Activated T-cell treated with anti-CD3 and anti-CD28 coated beads, Interleukin-2, amount 50 U/mL, for 48 hours (primary cell): ENCODE measurements around the gene FAM185A.
"Not testable (repeated sequence)": the region's sequence is repeated elsewhere in the genome, so short reads cannot be mapped to it uniquely, and the experiment has no call there.

Source experiments
- DNase-seq, 2 experiments: peaks; one replicate each; pipeline ENCODE4 v3.0.0-alpha.2; 2020

Gene FAM185A

DNA sequence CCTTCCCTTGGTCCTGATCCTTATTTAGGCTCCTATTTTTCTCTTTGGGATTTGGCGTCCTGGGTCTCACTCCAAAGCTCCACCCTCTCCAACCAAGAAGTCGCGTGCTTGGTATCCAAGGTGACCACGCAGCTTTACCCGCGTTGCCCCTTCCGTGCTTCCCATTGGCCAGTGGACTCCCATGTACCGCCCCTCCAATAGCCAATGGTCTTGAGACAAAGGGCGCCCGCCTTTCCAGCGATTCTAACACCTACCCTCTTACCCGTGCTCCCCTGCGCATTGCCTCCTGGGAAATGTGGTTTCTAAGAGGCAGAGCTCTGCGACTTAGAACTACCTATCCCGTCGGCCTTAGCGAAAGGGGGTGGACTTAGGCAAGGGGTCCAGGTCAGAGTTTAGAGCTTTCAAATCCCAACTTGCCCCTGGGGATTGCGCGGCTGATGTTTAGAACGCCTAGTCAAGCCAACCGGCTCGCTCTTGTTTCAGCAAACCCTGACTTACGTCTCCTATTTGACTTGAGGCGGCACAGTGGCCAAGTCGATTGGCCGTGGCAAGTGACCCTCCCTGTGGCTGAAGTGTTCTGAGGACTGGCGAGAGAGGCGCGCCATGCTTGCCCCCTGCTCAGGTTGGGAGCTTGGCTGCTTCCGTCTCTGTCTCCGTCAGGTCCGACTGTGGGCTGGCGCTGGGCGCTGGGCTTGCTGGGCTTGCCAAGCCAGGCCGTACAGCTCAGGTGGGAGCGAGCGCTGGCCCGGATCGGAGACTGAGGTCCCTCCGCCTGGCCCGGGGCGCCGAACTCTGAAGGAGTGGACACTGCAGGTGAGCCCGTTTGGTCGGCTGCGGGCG is at the start of gene FAM185A:
Gene FAM185A, plus strand, starts transcription at position 395 of the 840 bp plus-strand sequence. Its CDS starts 209 bp downstream, at position 604.
- DNase-seq = peak; percentile 95

- peak; percentile 37 to 49 for DNase-seq
Measured at GRCh38 chr7:102713011-102713690, 35.6 kb upstream of the FAM185A start.

GRCh38 chr7:102713691-102714080 is 35.1 kb upstream of the FAM185A start:
- not testable (repeated sequence) for DNase-seq

- DNase-seq = peak in 1 of 2 experiments; percentile 38
Measured at GRCh38 chr7:102714774-102715522, 33.9 kb upstream of the FAM185A start.

- not testable (repeated sequence) for DNase-seq
Measured at GRCh38 chr7:102715718-102716117, 33.1 kb upstream of the FAM185A start.

- DNase-seq = not testable (repeated sequence)
Measured at GRCh38 chr7:102718491-102718890, 30.3 kb upstream of the FAM185A start.

- DNase-seq = not testable (repeated sequence)
Measured at GRCh38 chr7:102726170-102726569, 22.6 kb upstream of the FAM185A start.

DNA sequence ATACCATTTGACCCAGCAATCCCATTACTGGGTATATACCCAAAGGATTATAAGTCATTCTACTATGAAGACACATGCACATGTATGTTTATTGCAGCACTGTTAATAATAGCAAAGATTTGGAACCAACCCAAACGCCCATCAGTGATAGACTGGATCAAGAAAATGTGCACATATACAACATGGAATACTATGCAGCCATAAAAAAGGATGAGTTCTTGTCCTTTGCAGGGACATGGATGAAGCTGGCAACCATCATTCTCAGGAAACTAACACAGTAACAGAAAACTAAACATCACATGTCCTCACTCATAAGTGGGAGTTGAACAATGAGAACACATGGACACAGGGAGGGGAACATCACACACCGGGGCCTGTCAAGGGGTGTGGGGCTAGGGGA is 19.1 kb upstream of the FAM185A start:
- not testable (repeated sequence) for DNase-seq

- not testable (repeated sequence) for DNase-seq
Measured at GRCh38 chr7:102730431-102730830, 18.4 kb upstream of the FAM185A start.

DNA sequence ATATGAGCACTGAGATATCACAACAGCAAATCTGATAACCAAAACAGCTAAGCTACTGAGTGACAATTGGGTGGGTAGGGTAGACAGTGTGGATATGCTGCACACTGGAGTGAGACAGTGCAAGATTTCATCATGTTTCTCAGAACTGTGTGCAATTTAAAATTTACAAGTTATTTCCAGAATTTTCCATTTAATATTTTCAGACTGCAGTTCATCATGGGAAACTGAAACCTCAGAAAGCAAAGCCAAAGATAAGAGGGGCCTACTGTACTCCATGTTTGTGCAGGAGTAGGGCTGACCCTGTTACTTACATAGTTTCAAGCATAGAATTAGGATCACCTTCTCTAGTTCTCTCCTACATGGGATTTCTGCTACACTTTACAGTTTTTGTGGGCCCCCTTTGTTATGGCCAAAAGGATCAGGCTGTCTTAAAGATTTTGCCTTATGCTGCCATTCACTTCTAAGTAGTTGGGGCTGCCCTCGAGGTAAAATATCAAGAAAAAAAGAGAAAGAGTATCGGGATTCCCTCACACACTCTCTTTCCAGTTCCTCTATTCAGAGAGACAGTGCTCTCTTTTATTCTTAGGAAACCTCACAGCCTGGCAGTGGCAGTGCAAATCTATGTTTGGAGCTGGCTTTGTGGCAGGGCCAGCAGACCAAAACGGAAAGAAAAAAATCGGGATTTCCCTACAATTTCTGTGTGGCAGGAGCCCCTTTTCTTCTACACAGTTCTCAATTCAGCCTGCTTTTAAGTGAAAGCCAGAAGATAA is 6.6 kb upstream of the FAM185A start:
- not testable (repeated sequence) for DNase-seq

- DNase-seq = not testable (repeated sequence)
Measured at GRCh38 chr7:102743861-102744260, 4.9 kb upstream of the FAM185A start.

GRCh38 chr7:102745494-102746288 is 3.1 kb upstream of the FAM185A start:
- not testable (repeated sequence) for DNase-seq

DNA sequence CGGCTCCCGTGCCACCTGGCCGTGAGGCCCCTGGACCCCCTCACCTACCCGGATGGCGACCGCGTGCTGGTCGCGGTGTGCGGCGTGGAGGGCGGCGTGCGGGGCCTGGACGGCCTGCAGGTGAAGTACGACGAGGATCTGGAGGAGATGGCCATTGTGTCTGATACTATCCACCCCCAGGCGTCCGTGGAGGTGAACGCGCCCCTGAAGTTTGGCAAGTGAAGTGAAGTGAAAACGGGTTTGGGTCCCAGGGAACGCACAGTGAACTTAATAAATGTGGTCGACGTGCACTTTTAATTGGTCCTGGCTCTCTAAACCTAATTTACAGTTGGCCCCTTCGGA is 617 bp downstream of the FAM185A start:
- DNase-seq = not testable (repeated sequence)

GRCh38 chr7:102758227-102758626 is 9.4 kb downstream of the FAM185A start:
- DNase-seq = not testable (repeated sequence)

GRCh38 chr7:102759934-102760333 is 11.1 kb downstream of the FAM185A start:
- DNase-seq = not testable (repeated sequence)

DNA sequence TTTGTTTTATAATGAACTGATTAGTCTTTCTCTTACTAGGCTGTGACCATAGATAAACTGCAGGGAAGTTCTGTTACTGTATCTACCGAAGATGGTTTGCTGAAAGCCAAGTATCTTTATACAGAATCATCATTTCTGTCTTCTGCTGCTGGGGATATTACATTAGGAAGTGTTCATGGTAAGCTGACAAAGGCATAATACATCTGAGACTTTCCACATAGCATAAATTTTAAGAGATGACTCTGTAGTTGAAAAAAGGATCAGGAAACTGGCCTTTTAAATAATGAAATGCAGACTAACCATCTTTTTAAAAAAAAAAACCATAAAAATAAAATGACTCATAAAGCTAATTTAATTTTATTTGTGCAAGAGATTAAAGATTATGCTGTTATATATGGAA is 12.4 kb downstream of the FAM185A start:
- DNase-seq = not testable (repeated sequence)

- not testable (repeated sequence) for DNase-seq
Measured at GRCh38 chr7:102763295-102763905, 14.6 kb downstream of the FAM185A start.

GRCh38 chr7:102769657-102770192 is 20.9 kb downstream of the FAM185A start:
- DNase-seq = not testable (repeated sequence)

DNA sequence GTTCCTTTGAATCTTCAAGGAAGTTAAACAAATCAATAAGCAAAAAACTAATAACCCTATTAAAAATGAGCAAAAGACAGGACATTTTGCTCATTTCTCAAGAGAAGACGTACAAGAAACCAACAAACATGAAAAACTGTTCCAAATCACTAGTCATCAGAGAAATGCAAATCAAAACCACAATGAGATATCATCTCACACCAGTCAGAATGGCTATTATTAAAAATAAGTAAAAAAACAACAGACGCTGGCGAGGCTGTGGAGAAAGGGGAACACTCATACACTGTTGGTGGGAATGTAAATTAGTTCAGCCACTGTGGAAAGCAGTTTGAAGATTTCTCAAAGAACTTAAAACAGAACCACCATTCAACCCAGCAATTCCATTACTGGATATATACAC is 21.7 kb downstream of the FAM185A start:
- not testable (repeated sequence) for DNase-seq

DNA sequence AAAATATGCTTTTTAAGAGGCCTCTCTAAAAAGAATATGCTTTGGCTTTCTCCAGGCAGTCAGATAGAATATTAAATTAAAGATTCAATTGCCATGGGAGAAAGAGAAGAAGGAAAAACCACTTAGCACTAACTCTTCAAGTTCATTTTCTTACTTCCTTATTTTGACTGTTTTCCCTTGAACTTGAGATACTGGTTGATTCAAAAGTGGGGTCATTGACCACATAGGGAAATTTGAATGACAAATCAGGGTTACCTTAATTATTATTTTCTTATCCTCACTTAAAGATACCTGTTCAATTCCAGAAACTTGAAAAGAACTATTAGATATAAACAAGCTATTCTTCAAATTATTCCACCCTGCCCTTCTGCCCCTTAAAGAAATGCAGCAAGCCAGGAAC is 27.4 kb downstream of the FAM185A start:
- DNase-seq = not testable (repeated sequence)

DNA sequence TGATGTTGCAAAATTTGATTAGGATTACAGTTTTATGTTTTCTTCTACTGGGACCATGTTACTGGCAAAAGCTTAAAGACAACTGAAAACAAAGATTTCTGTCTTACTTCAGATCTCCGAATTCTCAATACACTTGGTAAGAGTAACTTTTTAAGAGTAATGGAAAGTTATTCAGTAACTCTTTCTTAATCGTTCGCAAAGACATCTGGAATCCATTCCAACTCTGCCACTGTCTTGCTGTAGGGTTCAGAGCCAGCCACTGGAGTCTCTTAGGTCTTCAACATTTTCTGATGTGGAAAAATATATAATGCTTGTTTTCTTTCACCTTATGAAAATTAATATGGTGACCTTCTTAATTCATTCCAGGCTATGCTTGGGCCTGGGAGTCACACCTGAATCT is 29.9 kb downstream of the FAM185A start:
- DNase-seq = not testable (repeated sequence)
